C4-2B (cell line): ENCODE measurements around the gene HEXB.

Experiments
- H3K27ac ChIP-seq: fragments of 450-650 bp; 2 replicates; pipeline ENCODE4 v1.5.1; 2017
- CTCF ChIP-seq: fragments of 450-650 bp; conservative IDR thresholded peaks from 2 replicates; pipeline ENCODE4 v1.5.1; 2017; ENCODE audit warnings: mild to moderate bottlenecking
- ZFX ChIP-seq: fragments of 450-650 bp; IDR thresholded peaks from 2 replicates; pipeline ENCODE4 v1.6.1; 2017

Gene HEXB

GRCh38 chr5:74684900-74685851 lies at the start of gene HEXB:
Gene HEXB, plus strand, starts transcription at chr5:74685233. Its CDS starts 28 bp downstream, at chr5:74685261.
- H3K27ac ChIP-seq: peak within 1 kb of the TSS; percentile 93
- TF ChIP-seq CTCF (peak; percentile 25; the same call in 1 of the 2 replicates), ZFX (peak; percentile 78)

GRCh38 chr5:74636149-74636548 lies 48.9 kb upstream of the HEXB start:
- 0 out of 2 replicates have a peak overlapping the region, but pooled peaks have one; percentile 2 for H3K27ac ChIP-seq
- TF ChIP-seq CTCF (no peak), ZFX (no peak)

GRCh38 chr5:74636552-74636951 lies 48.5 kb upstream of the HEXB start:
- TF ChIP-seq ZFX (no peak), CTCF (no peak)
- H3K27ac ChIP-seq: no peak overlapping the region

- H3K27ac ChIP-seq: no peak overlapping the region
- TF ChIP-seq ZFX (no peak), CTCF (no peak)
Observed at GRCh38 chr5:74638544-74638969, 46.5 kb upstream of the HEXB start.

- no peak for TF ChIP-seq ZFX
- no peak for TF ChIP-seq CTCF
- H3K27ac ChIP-seq: peak overlapping the region; percentile 73
Observed at GRCh38 chr5:74638970-74639806, 45.8 kb upstream of the HEXB start.

- H3K27ac ChIP-seq: peak overlapping the region; percentile 73
- no peak for TF ChIP-seq ZFX
- no peak for TF ChIP-seq CTCF
Observed at GRCh38 chr5:74639807-74640449, 45.1 kb upstream of the HEXB start.
